ENCODE data around the gene LRRC23. TPM values are rescaled to one million over a fixed set of nuclear protein-coding genes. Genes with fewer than 3 reads are reported as not detected.

LRRC23 gene
- polyA plus RNA-seq, 1 donor (not counting 4 experiments of a cell fraction or from before 2014, with no cell fraction given), result 7.1 TPM

DNA sequence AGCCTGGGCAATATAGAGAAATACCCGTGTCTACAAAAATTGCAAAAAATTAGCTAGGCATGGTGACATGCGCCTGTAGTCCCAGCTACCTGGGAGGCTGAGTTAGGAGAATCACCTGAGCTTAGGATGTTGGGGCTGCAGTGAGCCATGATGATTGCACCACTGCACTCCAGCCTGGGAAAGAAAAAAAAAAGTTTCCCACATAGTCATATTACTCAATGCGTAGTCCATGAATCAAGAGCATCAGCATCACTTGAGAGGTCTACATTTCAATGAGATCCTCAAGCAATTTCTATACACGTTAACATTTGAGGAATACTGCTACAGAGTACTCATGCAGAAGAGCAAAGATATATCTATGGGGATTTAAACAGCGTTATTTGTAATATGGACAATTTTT, 5.2 kb upstream of the LRRC23 start:
- Histone ChIP-seq H3K79me2 (ENCODE audit: control insufficient read depth, insufficient read depth, low read length) (no peaks in the 10 kb centered on the region), H3K4me2 (ENCODE audit: control insufficient read depth, extremely low read depth, insufficient read depth, low read depth, low read length) (no peak overlapping the region), H3K27ac (ENCODE audit: control insufficient read depth, insufficient read depth, low read length) (no peak overlapping the region), H3K9me1 (ENCODE audit: control insufficient read depth, extremely low read depth, insufficient read depth, low read length) (no peaks in the 10 kb centered on the region), H3K9me3 (ENCODE audit: control insufficient read depth, low read depth, low read length) (no peaks in the 10 kb centered on the region), H3K36me3 (ENCODE audit: control insufficient read depth in 2 of 2, extremely low read depth in 1 of 2, insufficient read depth in 2 of 2, low read length in 2 of 2) (no peaks in the 10 kb centered on the region), H3K27me3 (ENCODE audit: control insufficient read depth, extremely low read depth, insufficient read depth, low read length) (no peaks in the 10 kb centered on the region), H3K4me1 (ENCODE audit: control insufficient read depth, extremely low read depth, insufficient read depth, low read length) (peaks cover 7% of the 10 kb centered on the region), H3K9ac (ENCODE audit: control insufficient read depth, extremely low read depth, insufficient read depth, low read length) (no peak overlapping the region), H2AFZ (ENCODE audit: control insufficient read depth, low read length) (no peak overlapping the region), H3K4me3 (ENCODE audit: control insufficient read depth in 2 of 3, extremely low read depth in 1 of 3, insufficient read depth in 2 of 3, low read depth in 1 of 3, low read length in 3 of 3) (no peak overlapping the region), H4K20me1 (ENCODE audit: control insufficient read depth, extremely low read depth, insufficient read depth, low read length) (no peaks in the 10 kb centered on the region)
- no peak for TF ChIP-seq EZH2 (IDR thresholded peaks at IDR 0.05; ENCODE audit: low read length)
- TF ChIP-seq, protein P1, sequence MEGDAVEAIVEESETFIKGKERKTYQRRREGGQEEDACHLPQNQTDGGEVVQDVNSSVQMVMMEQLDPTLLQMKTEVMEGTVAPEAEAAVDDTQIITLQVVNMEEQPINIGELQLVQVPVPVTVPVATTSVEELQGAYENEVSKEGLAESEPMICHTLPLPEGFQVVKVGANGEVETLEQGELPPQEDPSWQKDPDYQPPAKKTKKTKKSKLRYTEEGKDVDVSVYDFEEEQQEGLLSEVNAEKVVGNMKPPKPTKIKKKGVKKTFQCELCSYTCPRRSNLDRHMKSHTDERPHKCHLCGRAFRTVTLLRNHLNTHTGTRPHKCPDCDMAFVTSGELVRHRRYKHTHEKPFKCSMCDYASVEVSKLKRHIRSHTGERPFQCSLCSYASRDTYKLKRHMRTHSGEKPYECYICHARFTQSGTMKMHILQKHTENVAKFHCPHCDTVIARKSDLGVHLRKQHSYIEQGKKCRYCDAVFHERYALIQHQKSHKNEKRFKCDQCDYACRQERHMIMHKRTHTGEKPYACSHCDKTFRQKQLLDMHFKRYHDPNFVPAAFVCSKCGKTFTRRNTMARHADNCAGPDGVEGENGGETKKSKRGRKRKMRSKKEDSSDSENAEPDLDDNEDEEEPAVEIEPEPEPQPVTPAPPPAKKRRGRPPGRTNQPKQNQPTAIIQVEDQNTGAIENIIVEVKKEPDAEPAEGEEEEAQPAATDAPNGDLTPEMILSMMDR (optimal IDR thresholded peaks at IDR 0.05 in 1 of 3, IDR thresholded peaks at IDR 0.05 in 1 of 3, conservative IDR thresholded peaks at IDR 0.05 in 1 of 3; ENCODE audit: extremely low read depth in 1 of 3, insufficient read depth in 2 of 3, low read length in 3 of 3), result no peak
- no peak for FAIRE-seq
- DNase-seq (ENCODE audit: low read depth, low spot score), result no peak
- dilution Hi-C loops (cut with MboI; ENCODE audit: extremely low pct_ligation_motif_present, low sequenced_read_pairs), result no loop called here

DNA sequence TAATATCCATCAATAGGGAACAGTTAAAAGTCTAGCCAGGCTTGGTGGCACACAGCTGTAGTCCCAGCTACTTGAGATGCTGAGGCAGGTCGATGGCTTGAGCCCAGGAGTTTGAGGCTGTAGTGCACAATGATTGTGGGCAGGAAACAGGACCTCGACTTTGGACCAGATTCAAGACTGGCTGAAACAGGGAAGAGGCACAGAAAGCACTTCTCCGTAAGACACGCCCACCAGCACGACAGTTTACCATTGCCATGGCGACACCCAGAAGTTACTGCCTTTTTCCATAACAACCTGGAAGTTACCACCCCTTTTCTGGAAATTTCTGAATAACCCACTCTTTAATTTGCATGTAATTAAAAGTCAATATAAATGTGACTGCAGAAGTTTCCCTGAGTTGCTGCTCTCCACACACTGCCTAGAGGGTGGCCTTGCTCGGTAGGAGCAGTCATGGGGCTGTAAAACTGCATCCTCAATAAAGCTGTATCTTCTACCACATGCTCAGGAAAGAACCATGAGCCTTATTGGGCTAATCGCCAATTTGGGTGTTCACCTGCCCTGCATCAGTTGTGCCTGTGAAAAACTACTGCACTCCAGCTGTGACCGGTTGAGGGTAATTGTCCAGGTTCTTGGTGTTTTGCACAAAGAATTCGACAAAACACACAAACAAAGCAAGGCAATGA, 4.6 kb upstream of the LRRC23 start:
- Histone ChIP-seq H3K4me1 (ENCODE audit: control insufficient read depth, extremely low read depth, insufficient read depth, low read length) (peaks cover 8% of the 10 kb centered on the region), H3K36me3 (ENCODE audit: control insufficient read depth in 2 of 2, extremely low read depth in 1 of 2, insufficient read depth in 2 of 2, low read length in 2 of 2) (no peaks in the 10 kb centered on the region), H2AFZ (ENCODE audit: control insufficient read depth, low read length) (no peak overlapping the region), H3K27ac (ENCODE audit: control insufficient read depth, insufficient read depth, low read length) (no peak overlapping the region), H3K9ac (ENCODE audit: control insufficient read depth, extremely low read depth, insufficient read depth, low read length) (no peak overlapping the region), H3K4me3 (ENCODE audit: control insufficient read depth in 2 of 3, extremely low read depth in 1 of 3, insufficient read depth in 2 of 3, low read depth in 1 of 3, low read length in 3 of 3) (no peak overlapping the region), H3K4me2 (ENCODE audit: control insufficient read depth, extremely low read depth, insufficient read depth, low read depth, low read length) (no peak overlapping the region), H3K79me2 (ENCODE audit: control insufficient read depth, insufficient read depth, low read length) (no peaks in the 10 kb centered on the region), H3K9me1 (ENCODE audit: control insufficient read depth, extremely low read depth, insufficient read depth, low read length) (no peaks in the 10 kb centered on the region), H3K9me3 (ENCODE audit: control insufficient read depth, low read depth, low read length) (no peaks in the 10 kb centered on the region), H3K27me3 (ENCODE audit: control insufficient read depth, extremely low read depth, insufficient read depth, low read length) (no peaks in the 10 kb centered on the region), H4K20me1 (ENCODE audit: control insufficient read depth, extremely low read depth, insufficient read depth, low read length) (no peaks in the 10 kb centered on the region)
- TF ChIP-seq, protein P1 (optimal IDR thresholded peaks at IDR 0.05 in 1 of 3, IDR thresholded peaks at IDR 0.05 in 1 of 3, conservative IDR thresholded peaks at IDR 0.05 in 1 of 3; ENCODE audit: extremely low read depth in 1 of 3, insufficient read depth in 2 of 3, low read length in 3 of 3), result no peak
- no peak for TF ChIP-seq EZH2 (IDR thresholded peaks at IDR 0.05; ENCODE audit: low read length)
- no peak for FAIRE-seq
- dilution Hi-C loops (cut with MboI; ENCODE audit: extremely low pct_ligation_motif_present, low sequenced_read_pairs), result no loop called here
- no peak for DNase-seq (ENCODE audit: low read depth, low spot score)
